Liver (tissue), 9 donors: ENCODE measurements around the gene USP37. TPM values are rescaled to one million over a fixed set of nuclear protein-coding genes. Genes with fewer than 3 reads are reported as not detected.

Experiments used
- DNase-seq: peaks from one replicate; pipeline ENCODE4 v3.0.0-alpha.2; 2017; ENCODE audit warnings: low spot score
- H3K27ac ChIP-seq, 2 donors: one replicate each; pipeline ENCODE4 v1.7.0; 2013; ENCODE audit warnings: inconsistent platforms in 2 of 2, low read length in 2 of 2, control low read depth in 1 of 2, low read depth in 1 of 2, mild to moderate bottlenecking in 1 of 2
- H3K27me3 ChIP-seq, 4 donors: one replicate each; pipeline versions ENCODE4 v1.6.1 to v1.7.0; 2013; ENCODE audit warnings: low read length in 3 of 4, inconsistent platforms in 1 of 4, mild to moderate bottlenecking in 1 of 4, moderate library complexity in 1 of 4; ENCODE audit not compliant: control insufficient read depth in 4 of 4, insufficient read depth in 4 of 4
- H3K36me3 ChIP-seq, 4 donors: one replicate each; pipeline versions ENCODE4 v1.6.1 to v1.7.0; 2013; ENCODE audit warnings: low read length in 3 of 4, mild to moderate bottlenecking in 3 of 4, low read depth in 1 of 4, moderate library complexity in 1 of 4; ENCODE audit not compliant: control insufficient read depth in 4 of 4, insufficient read depth in 3 of 4
- H3K4me1 ChIP-seq, 4 donors: one replicate each; pipeline versions ENCODE4 v1.6.1 to v1.7.0; 2013; ENCODE audit warnings: low read length in 3 of 4, mild to moderate bottlenecking in 3 of 4, moderate library complexity in 1 of 4; ENCODE audit not compliant: control insufficient read depth in 4 of 4, insufficient read depth in 4 of 4
- H3K4me3 ChIP-seq, 3 donors: one replicate each; pipeline versions ENCODE4 v1.6.1 to v1.7.0; 2013; ENCODE audit warnings: low read length in 3 of 3, control low read depth in 1 of 3, low read depth in 1 of 3, mild to moderate bottlenecking in 1 of 3
- H3K9ac ChIP-seq, 2 donors: one replicate each; pipeline ENCODE4 v1.7.0; 2013; ENCODE audit warnings: low read length in 2 of 2, mild to moderate bottlenecking in 2 of 2, moderate library complexity in 2 of 2, control low read depth in 1 of 2, low read depth in 1 of 2
- H3K9me3 ChIP-seq, 4 donors: one replicate each; pipeline versions ENCODE4 v1.6.1 to v1.7.0; 2013; ENCODE audit warnings: low read length in 3 of 4; ENCODE audit not compliant: control insufficient read depth in 4 of 4
- FOXA1 ChIP-seq: IDR thresholded peaks from 2 replicates; pipeline ENCODE4 v1.6.1; 2016; ENCODE audit warnings: antibody characterized with exemption
- FOXA2 ChIP-seq: IDR thresholded peaks from 2 replicates; pipeline ENCODE4 v1.6.1; 2016; ENCODE audit warnings: antibody characterized with exemption
- GABPA ChIP-seq, 2 donors: IDR thresholded peaks in 1 of 2; conservative IDR thresholded peaks in 1 of 2; 2 replicates each; pipeline ENCODE4 v1.6.1; 2016; ENCODE audit warnings: antibody characterized with exemption in 2 of 2, mild to moderate bottlenecking in 1 of 2, moderate library complexity in 1 of 2
- HNF4A ChIP-seq, 2 donors: conservative IDR thresholded peaks; 2 replicates each; pipeline ENCODE4 v1.6.1; 2016; ENCODE audit warnings: antibody characterized with exemption in 2 of 2, mild to moderate bottlenecking in 2 of 2
- JUND ChIP-seq, 2 donors: IDR thresholded peaks; 2 replicates each; pipeline ENCODE4 v1.6.1; 2016; ENCODE audit warnings: antibody characterized with exemption in 2 of 2
- NR2F2 ChIP-seq: IDR thresholded peaks from 2 replicates; pipeline ENCODE4 v1.6.1; 2016; ENCODE audit warnings: antibody characterized with exemption
- RXRA ChIP-seq, 2 donors: IDR thresholded peaks; 2 replicates each; pipeline ENCODE4 v1.6.1; 2017 to 2018; ENCODE audit warnings: antibody characterized with exemption in 2 of 2, mild to moderate bottlenecking in 1 of 2
- SP1 ChIP-seq: IDR thresholded peaks from 2 replicates; pipeline ENCODE4 v1.6.1; 2018; ENCODE audit warnings: antibody characterized with exemption, mild to moderate bottlenecking
- TAF1 ChIP-seq: conservative IDR thresholded peaks from 2 replicates; pipeline ENCODE4 v1.6.1; 2016; ENCODE audit warnings: antibody characterized with exemption, mild to moderate bottlenecking
- YY1 ChIP-seq: IDR thresholded peaks from 2 replicates; pipeline ENCODE4 v1.6.1; 2016; ENCODE audit warnings: antibody characterized with exemption, mild to moderate bottlenecking
- WGBS: extraction: QIAGEN DNeasy Blood & Tissue Kit; methylation state at CpG from one replicate; pipeline ENCODE4 v1.1.7; 2013; 5-methylcytosine and 5-hydroxymethylcytosine counted together
- polyA plus RNA-seq, 2 donors: library from polyadenylated mRNA; stranded (reverse) in 1 of 2; unstranded in 1 of 2; fragments of 200-250 nt in 1 of 2; fragments of >200 nt in 1 of 2; fragmentation: Nextera tagmentation in 1 of 2; extraction: Ambion mirVana in 1 of 2; gene quantifications; one replicate each; pipeline versions ENCODE4 v1.2.1 to v1.2.3, GENCODE V29; 2013 to 2015
- total RNA-seq, 2 donors: library from RNA; depleted of rRNA; stranded (reverse); fragments of >200 nt; gene quantifications; one replicate each; pipeline ENCODE4 v1.2.3, GENCODE V29; 2014
- TF ChIP-seq, protein P1 (sequence below): IDR thresholded peaks from 2 replicates; pipeline ENCODE4 v1.6.1; 2016; ENCODE audit warnings: antibody characterized with exemption, mild to moderate bottlenecking
- TF ChIP-seq, protein P2 (sequence below): IDR thresholded peaks from 2 replicates; pipeline ENCODE4 v1.6.1; 2016; ENCODE audit warnings: antibody characterized with exemption
- TF ChIP-seq, protein P3 (sequence below): IDR thresholded peaks from 2 replicates; pipeline ENCODE4 v1.6.1; 2016; ENCODE audit warnings: antibody characterized with exemption
- donor health status: healthy.
- donor health status: healthy.
- donor health status: healthy.
- donor health status: healthy.
- donor health status: healthy.

Gene USP37
- total and polyA plus RNA-seq, 4 donors, result 1.4 to 10.9 (median 4.7) TPM

DNA sequence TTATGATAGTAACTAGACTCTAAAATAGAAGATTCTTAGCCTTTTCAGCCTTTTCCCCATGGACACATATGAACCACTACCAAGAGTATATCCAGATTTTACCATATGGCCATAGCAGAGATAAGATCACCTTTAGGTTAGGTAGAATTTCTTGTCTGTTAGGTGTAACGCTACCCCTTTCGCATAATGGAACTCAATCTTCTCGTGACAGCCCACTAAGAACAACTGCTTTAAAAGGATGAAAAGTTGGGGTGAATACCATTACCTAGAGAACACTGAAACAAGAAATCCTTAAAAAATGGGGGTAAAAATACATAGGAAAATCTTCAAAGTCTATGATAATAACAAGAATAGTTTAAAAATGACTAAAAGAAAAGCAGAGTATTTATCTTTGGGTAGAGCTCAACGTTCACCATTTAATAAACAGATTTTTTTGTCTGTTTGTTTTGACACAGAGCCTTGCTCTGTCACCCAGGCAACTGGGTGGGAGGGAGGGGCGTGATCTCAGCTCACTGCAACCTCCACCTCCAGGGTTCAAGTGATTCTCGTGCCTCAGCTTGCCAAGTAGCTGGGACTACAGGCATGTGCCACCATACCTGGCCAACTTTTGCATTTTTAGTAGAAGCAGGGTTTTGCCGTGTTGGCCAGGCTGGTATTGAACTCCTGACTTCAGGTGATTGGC, 82.0 kb downstream of the USP37 start:
- H3K9me3 ChIP-seq, result no peaks in the 10 kb centered on the region
- H3K4me3 ChIP-seq, result no peak overlapping the region
- no peak overlapping the region for H3K9ac ChIP-seq
- TF ChIP-seq HNF4A (conservative IDR thresholded peaks at IDR 0.05) (peak in 1 of 2 donors; percentile 35), FOXA2 (no peak)
- DNase-seq, result no peak
- peaks cover 0 to 4% (median 0%) of the 10 kb centered on the region in 4 donors for H3K4me1 ChIP-seq
- no peaks in the 10 kb centered on the region for H3K27me3 ChIP-seq
- no peak overlapping the region for H3K27ac ChIP-seq
- WGBS, result 58% methylated on average over 7 of the region's 7 CpGs
- H3K36me3 ChIP-seq, result peaks cover 4 to 21% (median 14%) of the 10 kb centered on the region in 4 donors

DNA sequence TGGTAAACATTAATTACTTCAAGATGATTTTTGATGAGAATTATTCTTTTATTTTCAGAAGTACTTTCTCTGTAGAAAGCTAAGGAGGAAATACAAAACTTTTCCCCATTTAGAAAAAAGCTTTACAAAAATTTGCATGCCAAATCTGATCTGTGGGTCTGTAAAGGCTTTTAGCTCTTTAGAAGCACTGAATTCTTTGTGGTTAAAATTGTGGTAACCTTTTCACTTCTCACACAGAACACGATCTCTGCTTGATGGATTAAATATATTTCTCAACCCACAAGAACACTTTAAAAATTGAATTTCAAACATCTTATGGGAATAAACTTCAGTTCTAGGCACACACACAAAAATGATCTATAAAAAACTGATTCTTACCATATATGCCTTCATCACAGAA, 85.5 kb downstream of the USP37 start:
- Histone ChIP-seq H3K9me3 (no peaks in the 10 kb centered on the region), H3K9ac (no peak overlapping the region), H3K27ac (no peak overlapping the region), H3K27me3 (no peaks in the 10 kb centered on the region), H3K36me3 (peaks cover 5 to 38% (median 19%) of the 10 kb centered on the region in 4 donors), H3K4me1 (peaks cover 0 to 4% (median 0%) of the 10 kb centered on the region in 4 donors), H3K4me3 (no peak overlapping the region)
- DNase-seq, result no peak
- WGBS, result 88% methylated on average over 1 of the region's 1 CpG
- no peak for TF ChIP-seq JUND (IDR thresholded peaks at IDR 0.05)
- TF ChIP-seq FOXA1, result no peak
- no peak for TF ChIP-seq FOXA2
- TF ChIP-seq YY1, result no peak
- TF ChIP-seq, protein P1, sequence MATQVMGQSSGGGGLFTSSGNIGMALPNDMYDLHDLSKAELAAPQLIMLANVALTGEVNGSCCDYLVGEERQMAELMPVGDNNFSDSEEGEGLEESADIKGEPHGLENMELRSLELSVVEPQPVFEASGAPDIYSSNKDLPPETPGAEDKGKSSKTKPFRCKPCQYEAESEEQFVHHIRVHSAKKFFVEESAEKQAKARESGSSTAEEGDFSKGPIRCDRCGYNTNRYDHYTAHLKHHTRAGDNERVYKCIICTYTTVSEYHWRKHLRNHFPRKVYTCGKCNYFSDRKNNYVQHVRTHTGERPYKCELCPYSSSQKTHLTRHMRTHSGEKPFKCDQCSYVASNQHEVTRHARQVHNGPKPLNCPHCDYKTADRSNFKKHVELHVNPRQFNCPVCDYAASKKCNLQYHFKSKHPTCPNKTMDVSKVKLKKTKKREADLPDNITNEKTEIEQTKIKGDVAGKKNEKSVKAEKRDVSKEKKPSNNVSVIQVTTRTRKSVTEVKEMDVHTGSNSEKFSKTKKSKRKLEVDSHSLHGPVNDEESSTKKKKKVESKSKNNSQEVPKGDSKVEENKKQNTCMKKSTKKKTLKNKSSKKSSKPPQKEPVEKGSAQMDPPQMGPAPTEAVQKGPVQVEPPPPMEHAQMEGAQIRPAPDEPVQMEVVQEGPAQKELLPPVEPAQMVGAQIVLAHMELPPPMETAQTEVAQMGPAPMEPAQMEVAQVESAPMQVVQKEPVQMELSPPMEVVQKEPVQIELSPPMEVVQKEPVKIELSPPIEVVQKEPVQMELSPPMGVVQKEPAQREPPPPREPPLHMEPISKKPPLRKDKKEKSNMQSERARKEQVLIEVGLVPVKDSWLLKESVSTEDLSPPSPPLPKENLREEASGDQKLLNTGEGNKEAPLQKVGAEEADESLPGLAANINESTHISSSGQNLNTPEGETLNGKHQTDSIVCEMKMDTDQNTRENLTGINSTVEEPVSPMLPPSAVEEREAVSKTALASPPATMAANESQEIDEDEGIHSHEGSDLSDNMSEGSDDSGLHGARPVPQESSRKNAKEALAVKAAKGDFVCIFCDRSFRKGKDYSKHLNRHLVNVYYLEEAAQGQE, result no peak
- TF ChIP-seq NR2F2, result no peak
- TF ChIP-seq SP1, result no peak

DNA sequence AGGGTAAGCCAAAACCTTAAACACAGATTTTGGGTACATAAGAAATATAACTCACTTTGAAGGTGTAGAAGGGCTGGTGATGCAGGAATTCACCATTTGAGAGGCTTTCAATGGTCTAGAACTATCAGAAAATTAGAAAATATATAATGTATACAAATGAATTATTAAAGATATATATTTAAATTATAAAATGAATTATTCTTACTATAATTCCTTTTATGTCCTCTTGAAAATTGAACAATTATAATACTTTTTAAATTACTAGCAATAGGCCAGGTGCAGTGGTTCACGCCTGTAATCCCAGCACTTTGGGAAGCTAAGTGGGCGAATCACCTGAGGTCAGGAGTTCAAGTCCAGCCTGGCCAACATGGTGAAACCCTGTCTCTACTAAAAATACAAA, 88.6 kb downstream of the USP37 start:
- H3K9ac ChIP-seq, result no peak overlapping the region
- H3K9me3 ChIP-seq, result no peaks in the 10 kb centered on the region
- H3K27ac ChIP-seq, result no peak overlapping the region
- DNase-seq, result no peak
- H3K4me3 ChIP-seq, result no peak overlapping the region
- TF ChIP-seq RXRA (IDR thresholded peaks at IDR 0.05), result no peak
- TF ChIP-seq, protein P2, sequence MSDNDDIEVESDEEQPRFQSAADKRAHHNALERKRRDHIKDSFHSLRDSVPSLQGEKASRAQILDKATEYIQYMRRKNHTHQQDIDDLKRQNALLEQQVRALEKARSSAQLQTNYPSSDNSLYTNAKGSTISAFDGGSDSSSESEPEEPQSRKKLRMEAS, result no peak
- no peak for TF ChIP-seq FOXA2
- peaks cover 7 to 46% (median 19%) of the 10 kb centered on the region in 4 donors for H3K36me3 ChIP-seq
- H3K4me1 ChIP-seq, result no peaks in the 10 kb centered on the region
- no peaks in the 10 kb centered on the region for H3K27me3 ChIP-seq
- WGBS, result 97% methylated on average over 2 of the region's 2 CpGs

DNA sequence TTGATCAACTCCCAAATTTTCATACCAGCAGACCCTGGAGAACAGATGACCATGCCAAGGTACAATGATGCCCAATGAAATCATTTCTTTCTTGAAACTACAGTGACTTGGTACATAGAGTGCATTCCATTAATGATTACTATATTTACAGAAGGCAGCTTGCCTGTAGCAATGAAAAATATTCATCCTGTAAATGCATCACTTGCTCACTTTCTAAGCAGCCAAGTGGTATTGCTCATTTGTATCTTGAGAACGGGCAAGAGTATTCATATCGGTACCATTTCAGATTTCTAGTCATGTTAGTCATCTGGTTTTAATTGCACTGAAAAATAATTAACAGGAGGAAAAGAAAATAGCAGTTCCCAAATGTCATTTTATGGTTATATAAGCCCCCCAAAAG, 89.6 kb downstream of the USP37 start:
- TF ChIP-seq, protein P3, sequence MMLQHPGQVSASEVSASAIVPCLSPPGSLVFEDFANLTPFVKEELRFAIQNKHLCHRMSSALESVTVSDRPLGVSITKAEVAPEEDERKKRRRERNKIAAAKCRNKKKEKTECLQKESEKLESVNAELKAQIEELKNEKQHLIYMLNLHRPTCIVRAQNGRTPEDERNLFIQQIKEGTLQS, result no peak
- no peak for TF ChIP-seq GABPA (IDR thresholded peaks at IDR 0.05 in 1 of 2, conservative IDR thresholded peaks at IDR 0.05 in 1 of 2)
- TF ChIP-seq YY1, result no peak
- TF ChIP-seq, protein P1, result no peak
- TF ChIP-seq TAF1, result no peak
- TF ChIP-seq, protein P2, result no peak
- no peak for TF ChIP-seq NR2F2
- TF ChIP-seq JUND (IDR thresholded peaks at IDR 0.05), result no peak
- H3K36me3 ChIP-seq, result peaks cover 6 to 54% (median 27%) of the 10 kb centered on the region in 4 donors
- no peak overlapping the region for H3K9ac ChIP-seq
- no peak overlapping the region for H3K4me3 ChIP-seq
- no peaks in the 10 kb centered on the region for H3K27me3 ChIP-seq
- WGBS, result 94% methylated on average over 2 of the region's 2 CpGs
- no peak overlapping the region for H3K27ac ChIP-seq
- H3K9me3 ChIP-seq, result no peaks in the 10 kb centered on the region
- H3K4me1 ChIP-seq, result no peaks in the 10 kb centered on the region
- DNase-seq, result no peak
